HepG2 (cell line): ENCODE results near the gene ACSS1. TPM values are rescaled to one million over a fixed set of nuclear protein-coding genes. Genes with fewer than 3 reads are reported as not detected.
A peak's percentile ranks its signal among the peaks of the same experiment; 100 is the strongest.

Source experiments
- BCL3 ChIP-seq: sonication (generic); formaldehyde crosslinking; IDR thresholded peaks from 2 replicates; pipeline ENCODE4 v1.5.1; 2020; ENCODE audit warnings: mild to moderate bottlenecking, missing genetic modification reagents, moderate library complexity
- CBX5 ChIP-seq: sonication (generic); formaldehyde crosslinking; IDR thresholded peaks from 2 replicates; pipeline ENCODE4 v1.4.0; 2020; ENCODE audit warnings: missing genetic modification reagents, borderline replicate concordance
- EZH2 ChIP-seq: conservative IDR thresholded peaks from 2 replicates; pipeline ENCODE4 v1.6.1; 2012; ENCODE audit warnings: mild to moderate bottlenecking, low read depth, low read length, moderate library complexity
- HDAC2 ChIP-seq: sonication (generic); formaldehyde crosslinking; IDR thresholded peaks from 2 replicates; pipeline ENCODE4 v1.4.0; 2020; ENCODE audit warnings: missing genetic modification reagents
- HDAC6 ChIP-seq: fragments of 200-600 bp; sonication (generic); IDR thresholded peaks from 2 replicates; pipeline ENCODE4 v1.7.0; 2017; ENCODE audit warnings: mild to moderate bottlenecking, antibody characterized with exemption, low read length, low read depth
- IRF1 ChIP-seq: sonication (generic); formaldehyde crosslinking; IDR thresholded peaks from 2 replicates; pipeline ENCODE4 v1.4.0; 2020; ENCODE audit warnings: low read depth, mild to moderate bottlenecking, missing genetic modification reagents
- KDM4B ChIP-seq: sonication (generic); formaldehyde crosslinking; IDR thresholded peaks from 2 replicates; pipeline ENCODE4 v1.4.0; 2020; ENCODE audit warnings: missing genetic modification reagents
- KMT2B ChIP-seq: IDR thresholded peaks from 2 replicates; pipeline ENCODE4 v1.6.1; 2016; ENCODE audit warnings: missing genetic modification reagents, missing compliant biosample characterization
- MAZ ChIP-seq, 2 experiments: sonication (generic) in 1 of 2; formaldehyde crosslinking in 1 of 2; IDR thresholded peaks; 2 replicates each; pipeline versions ENCODE4 v1.5.0 to v1.6.1; 2012 to 2020; ENCODE audit warnings: low read depth in 2 of 2, mild to moderate bottlenecking in 2 of 2, borderline replicate concordance in 1 of 2, improper control_type of control experiment in 1 of 2, low read length in 1 of 2, missing genetic modification reagents in 1 of 2, moderate library complexity in 1 of 2
- SRSF4 ChIP-seq: fragments of 200-400 bp; formaldehyde crosslinking; IDR thresholded peaks from one replicate; pipeline ENCODE4 v1.6.1; 2018; ENCODE audit warnings: mild to moderate bottlenecking, low read depth, low read length, moderate library complexity; ENCODE audit not compliant: poor library complexity, severe bottlenecking
- ZNF333 ChIP-seq: sonication (generic); formaldehyde crosslinking; IDR thresholded peaks from 2 replicates; pipeline ENCODE4 v1.4.0; 2020; ENCODE audit warnings: mild to moderate bottlenecking, missing genetic modification reagents, borderline replicate concordance
- ZNF33A ChIP-seq: sonication (generic); formaldehyde crosslinking; IDR thresholded peaks from 2 replicates; pipeline ENCODE4 v1.5.1; 2020; ENCODE audit warnings: missing genetic modification reagents, mild to moderate bottlenecking, moderate library complexity, borderline replicate concordance
- ZNF362 ChIP-seq: sonication (generic); formaldehyde crosslinking; IDR thresholded peaks from 2 replicates; pipeline ENCODE4 v1.4.0; 2020; ENCODE audit warnings: missing genetic modification reagents, mild to moderate bottlenecking, borderline replicate concordance
- ZNF546 ChIP-seq: sonication (generic); formaldehyde crosslinking; conservative IDR thresholded peaks from 2 replicates; pipeline ENCODE4 v1.8.1; 2023; ENCODE audit warnings: mild to moderate bottlenecking, missing genetic modification reagents
- ZNF547 ChIP-seq: sonication (generic); formaldehyde crosslinking; IDR thresholded peaks from 2 replicates; pipeline ENCODE4 v1.5.1; 2020; ENCODE audit warnings: mild to moderate bottlenecking, missing genetic modification reagents
- ZNF577 ChIP-seq: sonication (generic); formaldehyde crosslinking; IDR thresholded peaks from 2 replicates; pipeline ENCODE4 v1.4.0; 2020; ENCODE audit warnings: mild to moderate bottlenecking, low read depth, missing genetic modification reagents, borderline replicate concordance
- ZNF580 ChIP-seq: IDR thresholded peaks from 2 replicates; pipeline ENCODE4 v1.6.1; 2016; ENCODE audit warnings: low read depth, borderline replicate concordance
- ZNF709 ChIP-seq: sonication (generic); formaldehyde crosslinking; IDR thresholded peaks from 2 replicates; pipeline ENCODE4 v1.5.0; 2020; ENCODE audit warnings: mild to moderate bottlenecking, missing genetic modification reagents
- ZNF879 ChIP-seq: sonication (generic); formaldehyde crosslinking; IDR thresholded peaks from 2 replicates; pipeline ENCODE4 v1.8.1; 2023; ENCODE audit warnings: missing genetic modification reagents
- polyA plus RNA-seq, 8 experiments: library from polyadenylated mRNA; depleted of rRNA in 3 of 8; stranded (reverse) in 7 of 8; unstranded in 1 of 8; fragments of >200 nt; fragmentation: Illumina TruSeq in 4 of 8; extraction: Trizol in 4 of 8; gene quantifications; 2 replicates each; pipeline versions ENCODE4 v1.2.1 to v1.2.3, GENCODE V29; 2011 to 2016; ENCODE audit warnings: low read depth in 4 of 8, missing spikeins in 1 of 8, mixed read lengths in 1 of 8; ENCODE audit not compliant: insufficient read depth in 1 of 8
- total RNA-seq, 5 experiments: library from RNA; depleted of rRNA; stranded (reverse); fragments of >200 nt; fragmentation: Illumina TruSeq; extraction: Trizol; gene quantifications; 2 replicates each; pipeline ENCODE4 v1.2.3, GENCODE V29; 2016; ENCODE audit warnings: low read depth in 1 of 5
- TF ChIP-seq, protein P1 (sequence below): fragments of 450-650 bp; IDR thresholded peaks from 2 replicates; pipeline ENCODE4 v1.6.1; 2017
- TF ChIP-seq, protein P2 (sequence below): sonication (generic); formaldehyde crosslinking; IDR thresholded peaks from 2 replicates; pipeline ENCODE4 v1.4.0; 2020; ENCODE audit warnings: mild to moderate bottlenecking, missing genetic modification reagents

The ACSS1 gene
- total and polyA plus RNA-seq, 2 of the 13 experiments (the other 11 are each of a cell fraction or from before 2014, with no cell fraction given): 15.2 to 41.6 TPM

GRCh38 chr20:24992487-24993205 is 65.3 kb downstream of the ACSS1 start, which contains the start of gene APMAP (continued):
- TF ChIP-seq HDAC6: no peak
- peak; percentile 89 for TF ChIP-seq ZNF546 (CRISPR knock-in tag)
- peak; percentile 96 for TF ChIP-seq ZNF547 (CRISPR knock-in tag)
- peak; percentile 97 for TF ChIP-seq ZNF709 (CRISPR knock-in tag)
- peak; percentile 85 for TF ChIP-seq HDAC2 (CRISPR knock-in tag)
- TF ChIP-seq ZNF333 (CRISPR knock-in tag): 0 out of 2 replicates have a peak, but pooled peaks have one; percentile 65
- TF ChIP-seq, protein P1, sequence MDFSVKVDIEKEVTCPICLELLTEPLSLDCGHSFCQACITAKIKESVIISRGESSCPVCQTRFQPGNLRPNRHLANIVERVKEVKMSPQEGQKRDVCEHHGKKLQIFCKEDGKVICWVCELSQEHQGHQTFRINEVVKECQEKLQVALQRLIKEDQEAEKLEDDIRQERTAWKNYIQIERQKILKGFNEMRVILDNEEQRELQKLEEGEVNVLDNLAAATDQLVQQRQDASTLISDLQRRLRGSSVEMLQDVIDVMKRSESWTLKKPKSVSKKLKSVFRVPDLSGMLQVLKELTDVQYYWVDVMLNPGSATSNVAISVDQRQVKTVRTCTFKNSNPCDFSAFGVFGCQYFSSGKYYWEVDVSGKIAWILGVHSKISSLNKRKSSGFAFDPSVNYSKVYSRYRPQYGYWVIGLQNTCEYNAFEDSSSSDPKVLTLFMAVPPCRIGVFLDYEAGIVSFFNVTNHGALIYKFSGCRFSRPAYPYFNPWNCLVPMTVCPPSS: no peak
- TF ChIP-seq CBX5: peak; percentile 65; the same call in 1 of the 2 replicates
- TF ChIP-seq KDM4B (CRISPR knock-in tag): peak; percentile 76
- TF ChIP-seq BCL3 (CRISPR knock-in tag): peak; percentile 98
- TF ChIP-seq ZNF879: peak; percentile 81; the same call in 1 of the 2 replicates
- TF ChIP-seq KMT2B (CRISPR knock-in tag): peak; percentile 99
- TF ChIP-seq ZNF33A (CRISPR knock-in tag): no peak; the same call in 1 of the 2 replicates
- peak; percentile 78 for TF ChIP-seq MAZ (IDR thresholded peaks at IDR 0.05; ENCODE audit: borderline replicate concordance, low read depth, low read length)
- peak; percentile 96 for TF ChIP-seq MAZ (CRISPR knock-in tag; IDR thresholded peaks at IDR 0.05; ENCODE audit: low read depth)
- TF ChIP-seq SRSF4: no peak
- TF ChIP-seq IRF1 (CRISPR knock-in tag): no peak
- TF ChIP-seq ZNF362 (CRISPR knock-in tag): peak; percentile 47; the same call in 1 of the 2 replicates
- TF ChIP-seq, protein P2, sequence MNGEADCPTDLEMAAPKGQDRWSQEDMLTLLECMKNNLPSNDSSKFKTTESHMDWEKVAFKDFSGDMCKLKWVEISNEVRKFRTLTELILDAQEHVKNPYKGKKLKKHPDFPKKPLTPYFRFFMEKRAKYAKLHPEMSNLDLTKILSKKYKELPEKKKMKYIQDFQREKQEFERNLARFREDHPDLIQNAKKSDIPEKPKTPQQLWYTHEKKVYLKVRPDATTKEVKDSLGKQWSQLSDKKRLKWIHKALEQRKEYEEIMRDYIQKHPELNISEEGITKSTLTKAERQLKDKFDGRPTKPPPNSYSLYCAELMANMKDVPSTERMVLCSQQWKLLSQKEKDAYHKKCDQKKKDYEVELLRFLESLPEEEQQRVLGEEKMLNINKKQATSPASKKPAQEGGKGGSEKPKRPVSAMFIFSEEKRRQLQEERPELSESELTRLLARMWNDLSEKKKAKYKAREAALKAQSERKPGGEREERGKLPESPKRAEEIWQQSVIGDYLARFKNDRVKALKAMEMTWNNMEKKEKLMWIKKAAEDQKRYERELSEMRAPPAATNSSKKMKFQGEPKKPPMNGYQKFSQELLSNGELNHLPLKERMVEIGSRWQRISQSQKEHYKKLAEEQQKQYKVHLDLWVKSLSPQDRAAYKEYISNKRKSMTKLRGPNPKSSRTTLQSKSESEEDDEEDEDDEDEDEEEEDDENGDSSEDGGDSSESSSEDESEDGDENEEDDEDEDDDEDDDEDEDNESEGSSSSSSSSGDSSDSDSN (CRISPR knock-in tag): peak; percentile 98
- TF ChIP-seq ZNF580 (CRISPR knock-in tag): peak; percentile 93; the same call in 1 of the 2 replicates
- no peak for TF ChIP-seq ZNF577 (CRISPR knock-in tag)
- TF ChIP-seq EZH2: no peak
